Measurements from ENCODE around the gene CBLL1. TPM values are rescaled to one million over a fixed set of nuclear protein-coding genes. Genes with fewer than 3 reads are reported as not detected.

Gene CBLL1
- total RNA-seq, 2 donors from 2014 or later, result 15.0 to 16.2 TPM

DNA sequence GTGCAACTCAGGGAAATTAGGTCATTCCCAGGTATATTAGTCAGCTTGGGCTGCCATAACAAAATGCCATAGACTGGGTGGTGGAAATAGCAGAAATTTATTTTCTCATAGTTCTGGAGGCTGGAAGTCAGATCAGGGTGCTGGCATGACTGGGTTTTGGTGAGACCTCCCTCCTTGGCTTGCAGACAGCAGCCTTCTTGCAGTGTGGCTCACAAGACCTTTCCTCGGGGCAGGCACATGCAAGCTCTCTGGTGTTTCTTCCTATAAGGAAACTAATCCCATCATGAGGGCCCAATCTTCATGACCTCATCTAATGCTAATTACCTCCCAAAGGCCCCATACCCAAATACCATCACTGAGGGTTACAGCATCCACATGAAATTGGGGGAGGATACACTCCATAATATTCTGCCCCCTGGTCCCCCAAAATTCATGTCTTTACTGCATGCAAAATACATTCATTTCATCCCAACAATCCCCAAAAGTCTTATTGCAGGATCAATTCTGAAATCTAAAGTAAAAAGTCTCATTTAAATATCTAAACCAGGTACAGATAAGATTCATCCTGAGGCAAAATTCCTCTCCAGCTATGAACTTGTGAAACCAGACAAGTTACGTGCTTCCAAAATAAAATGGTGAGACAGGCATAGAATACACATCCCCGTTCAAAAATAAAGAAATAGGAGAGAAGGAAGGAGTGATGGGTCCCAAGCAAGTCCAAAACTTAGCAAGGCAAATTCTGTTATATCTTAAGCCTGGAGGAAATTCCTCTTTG, 17.4 kb upstream of the CBLL1 start:
- Histone ChIP-seq H3K4me1 (no peaks in the 10 kb centered on the region), H3K4me3 (no peak overlapping the region), H3K27me3 (no peaks in the 10 kb centered on the region), H3K9me3 (no peaks in the 10 kb centered on the region), H3K36me3 (replicated peaks in 1 of 2; ENCODE audit: insufficient read depth in 1 of 2, low read depth in 2 of 2) (no peaks in the 10 kb centered on the region), H3K27ac (no peak overlapping the region)
- WGBS, 2 donors, result 68 to 80% methylated on average over 3 of the region's 3 CpGs
- DNase-seq, result no peak
- no peak for TF ChIP-seq CTCF (IDR thresholded peaks at IDR 0.05)
- no peak for TF ChIP-seq POLR2A (IDR thresholded peaks at IDR 0.05)
- intact Hi-C loops (cut with DNase I), result loop anchor here (10.0 kb wide), 1 partner anchor 262 kb away; no protein-coding TSS in a partner anchor
- no peak for ATAC-seq

DNA sequence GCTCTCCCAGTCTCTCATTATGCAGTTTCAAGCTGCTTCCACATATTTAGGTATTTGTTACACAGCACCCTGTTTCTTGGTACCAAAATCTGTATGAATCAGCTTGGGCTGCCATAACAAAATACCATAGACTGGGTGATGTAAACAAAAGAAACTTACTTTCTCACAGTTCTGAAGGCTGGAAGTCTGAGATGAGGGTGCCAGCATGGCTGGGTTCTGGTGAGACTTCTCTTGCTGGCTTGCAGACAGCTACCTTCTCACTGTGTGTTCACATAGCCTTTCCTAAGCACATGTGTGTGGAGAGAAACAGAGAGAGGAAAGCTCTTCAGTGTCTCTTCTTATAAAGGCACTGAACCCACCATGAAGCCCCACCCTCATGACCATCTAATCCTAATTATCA, 15.7 kb upstream of the CBLL1 start:
- ATAC-seq (no peak), DNase-seq (no peak)
- Histone ChIP-seq H3K9me3 (no peaks in the 10 kb centered on the region), H3K36me3 (replicated peaks in 1 of 2; ENCODE audit: insufficient read depth in 1 of 2, low read depth in 2 of 2) (no peaks in the 10 kb centered on the region), H3K4me1 (no peaks in the 10 kb centered on the region), H3K4me3 (no peak overlapping the region), H3K27ac (no peak overlapping the region), H3K27me3 (no peaks in the 10 kb centered on the region)
- intact Hi-C loops (cut with DNase I), result loop anchor here (10.0 kb wide), 1 partner anchor 263 kb away; no protein-coding TSS in a partner anchor
- TF ChIP-seq POLR2A (IDR thresholded peaks at IDR 0.05), result no peak
- no peak for TF ChIP-seq CTCF (IDR thresholded peaks at IDR 0.05)

DNA sequence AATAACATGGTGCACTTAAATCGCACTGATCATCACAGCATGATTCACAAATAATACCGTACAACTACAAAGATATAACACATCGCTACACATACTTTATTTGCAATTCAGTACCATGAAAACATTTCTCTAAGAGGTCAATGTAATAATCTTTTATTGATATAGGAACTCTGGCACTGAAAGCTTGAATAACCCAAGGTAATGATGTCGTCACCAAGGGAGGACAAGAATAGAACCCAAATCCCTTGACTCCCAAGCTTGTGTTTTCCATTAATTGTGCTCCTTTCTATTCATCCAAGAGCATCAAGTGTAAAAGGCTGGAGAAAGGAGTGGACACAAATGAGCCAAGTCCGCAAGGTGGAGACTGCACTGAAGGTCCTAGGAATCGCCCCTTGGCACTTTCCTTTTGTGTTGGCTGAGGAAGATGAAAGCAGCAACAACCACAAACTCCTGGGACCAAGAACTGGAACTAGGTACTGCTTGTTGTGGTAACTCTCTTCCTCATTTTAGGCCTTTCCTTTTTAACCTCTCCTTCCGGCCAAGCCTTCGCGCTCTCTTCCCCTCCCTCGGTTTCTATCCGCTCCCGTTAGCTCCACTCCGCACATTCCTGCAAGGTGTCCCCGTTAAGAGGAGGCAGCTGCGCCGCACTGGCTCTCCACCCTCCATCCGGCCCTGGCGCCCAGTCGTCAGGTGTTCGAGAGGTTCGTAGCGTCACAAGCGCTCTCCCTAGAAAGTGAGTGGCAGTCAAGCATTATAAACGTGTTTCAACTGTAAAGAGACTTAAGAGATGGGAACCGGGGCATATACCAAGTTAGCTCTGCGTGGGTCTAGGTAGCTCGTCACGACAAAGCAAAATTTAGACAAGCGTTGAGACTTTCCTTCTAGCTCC, 1.0 kb upstream of the CBLL1 start:
- peak in 2 of 4 donors; percentile 60 to 69 for DNase-seq
- H3K4me3 ChIP-seq, result peak overlapping the region; percentile 62 to 85
- 11 to 16% methylated on average over 22 to 29 of the region's 29 CpGs for WGBS, 2 donors
- no peaks in the 10 kb centered on the region for H3K9me3 ChIP-seq
- intact Hi-C loops (cut with DNase I), result no loop called here
- H3K27me3 ChIP-seq, result no peaks in the 10 kb centered on the region
- peak; percentile 22 for ATAC-seq
- peaks cover 32% of the 10 kb centered on the region for H3K4me1 ChIP-seq
- H3K36me3 ChIP-seq (replicated peaks in 1 of 2; ENCODE audit: insufficient read depth in 1 of 2, low read depth in 2 of 2), result no peaks in the 10 kb centered on the region
- peak in 1 of 7 experiments; percentile 3 for TF ChIP-seq CTCF (IDR thresholded peaks at IDR 0.05)
- TF ChIP-seq POLR2A (IDR thresholded peaks at IDR 0.05), result no peak
- H3K27ac ChIP-seq, result peak overlapping the region; percentile 83 to 99 (median 93)

- no peak for DNase-seq
- intact Hi-C loops (cut with DNase I), result no loop called here
- peak overlapping the region; percentile 62 to 85 for H3K4me3 ChIP-seq
- peaks cover 32% of the 10 kb centered on the region for H3K4me1 ChIP-seq
- peak; percentile 28 for ATAC-seq
- WGBS, 2 donors, result 0 to 1% methylated on average over 1 to 22 of the region's 22 CpGs
- no peaks in the 10 kb centered on the region for H3K36me3 ChIP-seq (replicated peaks in 1 of 2; ENCODE audit: insufficient read depth in 1 of 2, low read depth in 2 of 2)
- H3K27ac ChIP-seq, result peak overlapping the region; percentile 83 to 99 (median 93)
- H3K9me3 ChIP-seq, result no peaks in the 10 kb centered on the region
- no peaks in the 10 kb centered on the region for H3K27me3 ChIP-seq
- TF ChIP-seq CTCF (IDR thresholded peaks at IDR 0.05) (no peak), POLR2A (IDR thresholded peaks at IDR 0.05) (no peak)
Observed at GRCh38 chr7:107744345-107744750, 406 bp downstream of the CBLL1 start.

Measured in body of pancreas (tissue), 4 donors.